ENCODE results near the gene NTSR1. TPM values are rescaled to one million over a fixed set of nuclear protein-coding genes. Genes with fewer than 3 reads are reported as not detected.

The NTSR1 gene
- total and polyA plus RNA-seq, 2 of the 13 experiments (the other 11 are each of a cell fraction or from before 2014, with no cell fraction given), result 0.09 to 0.12 TPM

GRCh38 chr20:62805711-62806382, 97.2 kb downstream of the NTSR1 start (continued):
- TF ChIP-seq ZNF331 (CRISPR knock-in tag; IDR thresholded peaks at IDR 0.05) (peak; percentile 59; the same call in 1 of the 2 replicates), ZMYM3 (CRISPR knock-in tag; IDR thresholded peaks at IDR 0.05) (peak; percentile 74; the same call in 1 of the 2 replicates), PAF1 (CRISPR knock-in tag; IDR thresholded peaks at IDR 0.05) (peak; percentile 2; the same call in 1 of the 2 replicates), SOX5 (CRISPR knock-in tag; IDR thresholded peaks at IDR 0.05; ENCODE audit: borderline replicate concordance) (peak; percentile 60), IRX3 (CRISPR knock-in tag; IDR thresholded peaks at IDR 0.05; ENCODE audit: borderline replicate concordance, low read depth) (no peak), POGZ (CRISPR knock-in tag; IDR thresholded peaks at IDR 0.05) (no peak), ZNF451 (CRISPR knock-in tag; IDR thresholded peaks at IDR 0.05) (0 out of 2 replicates have a peak, but pooled peaks have one; percentile 51), THAP11 (CRISPR knock-in tag; IDR thresholded peaks at IDR 0.05) (peak; percentile 85), PTBP1 (IDR thresholded peaks at IDR 0.05; ENCODE audit: low read depth, low read length, poor library complexity, severe bottlenecking) (peak; percentile 91), ZNF639 (CRISPR knock-in tag; conservative IDR thresholded peaks at IDR 0.05) (peak; percentile 88), ZNF740 (CRISPR knock-in tag; IDR thresholded peaks at IDR 0.05) (no peak; the same call in 1 of the 2 replicates), ZSCAN25 (CRISPR knock-in tag; IDR thresholded peaks at IDR 0.05) (no peak; the same call in none of the 2 replicates), ZNF710 (CRISPR knock-in tag; IDR thresholded peaks at IDR 0.05; ENCODE audit: borderline replicate concordance) (peak; percentile 83), REL (CRISPR knock-in tag; conservative IDR thresholded peaks at IDR 0.05) (0 out of 2 replicates have a peak, but pooled peaks have one; percentile 63), ZNF230 (CRISPR knock-in tag; IDR thresholded peaks at IDR 0.05) (peak; percentile 82; the same call in 1 of the 2 replicates), TOE1 (CRISPR knock-in tag; IDR thresholded peaks at IDR 0.05) (0 out of 2 replicates have a peak, but pooled peaks have one; percentile 60), SMAD1 (CRISPR knock-in tag; IDR thresholded peaks at IDR 0.05; ENCODE audit: borderline replicate concordance, low read depth) (peak; percentile 95)
- TF ChIP-seq, protein P1, sequence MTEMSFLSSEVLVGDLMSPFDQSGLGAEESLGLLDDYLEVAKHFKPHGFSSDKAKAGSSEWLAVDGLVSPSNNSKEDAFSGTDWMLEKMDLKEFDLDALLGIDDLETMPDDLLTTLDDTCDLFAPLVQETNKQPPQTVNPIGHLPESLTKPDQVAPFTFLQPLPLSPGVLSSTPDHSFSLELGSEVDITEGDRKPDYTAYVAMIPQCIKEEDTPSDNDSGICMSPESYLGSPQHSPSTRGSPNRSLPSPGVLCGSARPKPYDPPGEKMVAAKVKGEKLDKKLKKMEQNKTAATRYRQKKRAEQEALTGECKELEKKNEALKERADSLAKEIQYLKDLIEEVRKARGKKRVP (CRISPR knock-in tag; IDR thresholded peaks at IDR 0.05), result peak in 1 of 2 experiments; percentile 59; a peak in 1 of 4 replicates
- TF ChIP-seq, protein P2, sequence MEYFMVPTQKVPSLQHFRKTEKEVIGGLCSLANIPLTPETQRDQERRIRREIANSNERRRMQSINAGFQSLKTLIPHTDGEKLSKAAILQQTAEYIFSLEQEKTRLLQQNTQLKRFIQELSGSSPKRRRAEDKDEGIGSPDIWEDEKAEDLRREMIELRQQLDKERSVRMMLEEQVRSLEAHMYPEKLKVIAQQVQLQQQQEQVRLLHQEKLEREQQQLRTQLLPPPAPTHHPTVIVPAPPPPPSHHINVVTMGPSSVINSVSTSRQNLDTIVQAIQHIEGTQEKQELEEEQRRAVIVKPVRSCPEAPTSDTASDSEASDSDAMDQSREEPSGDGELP (IDR thresholded peaks at IDR 0.05; ENCODE audit: borderline replicate concordance, low read depth), result peak; percentile 97
- TF ChIP-seq, protein P3, sequence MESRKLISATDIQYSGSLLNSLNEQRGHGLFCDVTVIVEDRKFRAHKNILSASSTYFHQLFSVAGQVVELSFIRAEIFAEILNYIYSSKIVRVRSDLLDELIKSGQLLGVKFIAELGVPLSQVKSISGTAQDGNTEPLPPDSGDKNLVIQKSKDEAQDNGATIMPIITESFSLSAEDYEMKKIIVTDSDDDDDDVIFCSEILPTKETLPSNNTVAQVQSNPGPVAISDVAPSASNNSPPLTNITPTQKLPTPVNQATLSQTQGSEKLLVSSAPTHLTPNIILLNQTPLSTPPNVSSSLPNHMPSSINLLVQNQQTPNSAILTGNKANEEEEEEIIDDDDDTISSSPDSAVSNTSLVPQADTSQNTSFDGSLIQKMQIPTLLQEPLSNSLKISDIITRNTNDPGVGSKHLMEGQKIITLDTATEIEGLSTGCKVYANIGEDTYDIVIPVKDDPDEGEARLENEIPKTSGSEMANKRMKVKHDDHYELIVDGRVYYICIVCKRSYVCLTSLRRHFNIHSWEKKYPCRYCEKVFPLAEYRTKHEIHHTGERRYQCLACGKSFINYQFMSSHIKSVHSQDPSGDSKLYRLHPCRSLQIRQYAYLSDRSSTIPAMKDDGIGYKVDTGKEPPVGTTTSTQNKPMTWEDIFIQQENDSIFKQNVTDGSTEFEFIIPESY (CRISPR knock-in tag; IDR thresholded peaks at IDR 0.05), result peak; percentile 13; the same call in 1 of the 2 replicates
